Measurements from ENCODE around the gene SPTLC3. TPM values are rescaled to one million over a fixed set of nuclear protein-coding genes. Genes with fewer than 3 reads are reported as not detected.

SPTLC3 gene
- total and polyA plus RNA-seq, 4 experiments from 2014 or later, result 0.06 to 0.89 (median 0.33) TPM

- H3K27me3 ChIP-seq (ENCODE audit: insufficient read depth, low read length), result no peaks in the 10 kb centered on the region
- Mint-ChIP-seq H3K9me3 (peaks cover 0 to 5% (median 0%) of the 10 kb centered on the region in 8 donors), H3K4me1 (no peaks in the 10 kb centered on the region), H3K27ac (no peak overlapping the region), H3K4me3 (no peak overlapping the region), H3K36me3 (no peaks in the 10 kb centered on the region), H3K27me3 (no peaks in the 10 kb centered on the region)
- H3K27ac ChIP-seq (ENCODE audit: low read depth, low read length), result no peak overlapping the region
- H3K4me3 ChIP-seq (ENCODE audit: low read length in 2 of 2), result no peak overlapping the region
- CTCF ChIA-PET (ENCODE audit: partially characterized antibody), result no interaction called here
- DNase-seq, result no peak
- no peaks in the 10 kb centered on the region for H3K9me3 ChIP-seq (ENCODE audit: control insufficient read depth in 1 of 2, low read length in 2 of 2)
- intact Hi-C loops (cut with micrococcal nuclease), result no loop called here
- no peaks in the 10 kb centered on the region for H3K36me3 ChIP-seq (ENCODE audit: insufficient read depth, low read length)
- POLR2A ChIA-PET (ENCODE audit: partially characterized antibody), result no interaction called here
- no peaks in the 10 kb centered on the region for H3K4me1 ChIP-seq (ENCODE audit: insufficient read depth, low read length)
These were observed 25.3 kb downstream of the SPTLC3 start for GRCh38 chr20:13034115-13034514.

GRCh38 chr20:13034936-13035335 is 26.2 kb downstream of the SPTLC3 start:
- H3K4me1 ChIP-seq (ENCODE audit: insufficient read depth, low read length), result no peaks in the 10 kb centered on the region
- no peaks in the 10 kb centered on the region for H3K36me3 ChIP-seq (ENCODE audit: insufficient read depth, low read length)
- H3K27me3 Mint-ChIP-seq, result no peaks in the 10 kb centered on the region
- no peak for DNase-seq
- H3K27me3 ChIP-seq (ENCODE audit: insufficient read depth, low read length), result no peaks in the 10 kb centered on the region
- ChIA-PET CTCF (ENCODE audit: partially characterized antibody) (interaction anchor here (0.6 kb wide), 1 partner anchor 65 kb away, joined by 3 read pairs; no protein-coding TSS in a partner anchor), POLR2A (ENCODE audit: partially characterized antibody) (no interaction called here)
- H3K4me3 Mint-ChIP-seq, result no peak overlapping the region
- no peak overlapping the region for H3K4me3 ChIP-seq (ENCODE audit: low read length in 2 of 2)
- H3K9me3 ChIP-seq (ENCODE audit: control insufficient read depth in 1 of 2, low read length in 2 of 2), result no peaks in the 10 kb centered on the region
- H3K36me3 Mint-ChIP-seq, result no peaks in the 10 kb centered on the region
- H3K27ac ChIP-seq (ENCODE audit: low read depth, low read length), result no peak overlapping the region
- H3K4me1 Mint-ChIP-seq, result no peaks in the 10 kb centered on the region
- peaks cover 0 to 5% (median 0%) of the 10 kb centered on the region in 8 donors for H3K9me3 Mint-ChIP-seq
- intact Hi-C loops (cut with micrococcal nuclease), result no loop called here
- no peak overlapping the region for H3K27ac Mint-ChIP-seq

GRCh38 chr20:13035399-13036152 is 26.8 kb downstream of the SPTLC3 start:
- Histone ChIP-seq H3K4me3 (ENCODE audit: low read length in 2 of 2) (no peak overlapping the region), H3K4me1 (ENCODE audit: insufficient read depth, low read length) (no peaks in the 10 kb centered on the region), H3K27ac (ENCODE audit: low read depth, low read length) (no peak overlapping the region), H3K27me3 (ENCODE audit: insufficient read depth, low read length) (no peaks in the 10 kb centered on the region), H3K36me3 (ENCODE audit: insufficient read depth, low read length) (no peaks in the 10 kb centered on the region), H3K9me3 (ENCODE audit: control insufficient read depth in 1 of 2, low read length in 2 of 2) (no peaks in the 10 kb centered on the region)
- intact Hi-C loops (cut with micrococcal nuclease), result no loop called here
- Mint-ChIP-seq H3K4me3 (no peak overlapping the region), H3K27ac (no peak overlapping the region), H3K27me3 (no peaks in the 10 kb centered on the region), H3K4me1 (no peaks in the 10 kb centered on the region), H3K36me3 (no peaks in the 10 kb centered on the region), H3K9me3 (peaks cover 0 to 5% (median 0%) of the 10 kb centered on the region in 8 donors)
- CTCF ChIA-PET (ENCODE audit: partially characterized antibody), result interaction anchor here (0.6 kb wide), 1 partner anchor 66 kb away, joined by 3 read pairs; no protein-coding TSS in a partner anchor
- POLR2A ChIA-PET (ENCODE audit: partially characterized antibody), result no interaction called here
- DNase-seq, result no peak

GRCh38 chr20:13037727-13038126 is 29.0 kb downstream of the SPTLC3 start:
- intact Hi-C loops (cut with micrococcal nuclease), result no loop called here
- DNase-seq, result no peak
- CTCF ChIA-PET (ENCODE audit: partially characterized antibody), result no interaction called here
- POLR2A ChIA-PET (ENCODE audit: partially characterized antibody), result no interaction called here
- Histone ChIP-seq H3K4me1 (ENCODE audit: insufficient read depth, low read length) (no peaks in the 10 kb centered on the region), H3K9me3 (ENCODE audit: control insufficient read depth in 1 of 2, low read length in 2 of 2) (no peaks in the 10 kb centered on the region), H3K36me3 (ENCODE audit: insufficient read depth, low read length) (no peaks in the 10 kb centered on the region), H3K27ac (ENCODE audit: low read depth, low read length) (no peak overlapping the region), H3K27me3 (ENCODE audit: insufficient read depth, low read length) (no peaks in the 10 kb centered on the region), H3K4me3 (ENCODE audit: low read length in 2 of 2) (no peak overlapping the region)
- Mint-ChIP-seq H3K27ac (no peak overlapping the region), H3K4me1 (no peaks in the 10 kb centered on the region), H3K27me3 (no peaks in the 10 kb centered on the region), H3K36me3 (no peaks in the 10 kb centered on the region), H3K9me3 (peaks cover 0 to 5% (median 0%) of the 10 kb centered on the region in 8 donors), H3K4me3 (no peak overlapping the region)

- Histone ChIP-seq H3K4me1 (ENCODE audit: insufficient read depth, low read length) (no peaks in the 10 kb centered on the region), H3K36me3 (ENCODE audit: insufficient read depth, low read length) (no peaks in the 10 kb centered on the region), H3K27ac (ENCODE audit: low read depth, low read length) (no peak overlapping the region), H3K9me3 (ENCODE audit: control insufficient read depth in 1 of 2, low read length in 2 of 2) (no peaks in the 10 kb centered on the region), H3K27me3 (ENCODE audit: insufficient read depth, low read length) (no peaks in the 10 kb centered on the region), H3K4me3 (ENCODE audit: low read length in 2 of 2) (no peak overlapping the region)
- ChIA-PET CTCF (ENCODE audit: partially characterized antibody) (no interaction called here), POLR2A (ENCODE audit: partially characterized antibody) (no interaction called here)
- no peaks in the 10 kb centered on the region for H3K36me3 Mint-ChIP-seq
- peaks cover 0 to 5% (median 2%) of the 10 kb centered on the region in 8 donors for H3K9me3 Mint-ChIP-seq
- H3K4me1 Mint-ChIP-seq, result no peaks in the 10 kb centered on the region
- H3K27ac Mint-ChIP-seq, result no peak overlapping the region
- no peak overlapping the region for H3K4me3 Mint-ChIP-seq
- H3K27me3 Mint-ChIP-seq, result peaks cover 0 to 8% of the 10 kb centered on the region in 2 donors
- no peak for DNase-seq
- intact Hi-C loops (cut with micrococcal nuclease), result no loop called here
These were observed 33.0 kb downstream of the SPTLC3 start for GRCh38 chr20:13041574-13042457.

- H3K27ac Mint-ChIP-seq, result no peak overlapping the region
- H3K4me3 Mint-ChIP-seq, result no peak overlapping the region
- POLR2A ChIA-PET (ENCODE audit: partially characterized antibody), result no interaction called here
- Histone ChIP-seq H3K9me3 (ENCODE audit: control insufficient read depth in 1 of 2, low read length in 2 of 2) (no peaks in the 10 kb centered on the region), H3K4me1 (ENCODE audit: insufficient read depth, low read length) (no peaks in the 10 kb centered on the region), H3K36me3 (ENCODE audit: insufficient read depth, low read length) (no peaks in the 10 kb centered on the region), H3K27ac (ENCODE audit: low read depth, low read length) (no peak overlapping the region), H3K27me3 (ENCODE audit: insufficient read depth, low read length) (no peaks in the 10 kb centered on the region), H3K4me3 (ENCODE audit: low read length in 2 of 2) (no peak overlapping the region)
- intact Hi-C loops (cut with micrococcal nuclease), result no loop called here
- peaks cover 0 to 5% (median under 1%) of the 10 kb centered on the region in 8 donors for H3K9me3 Mint-ChIP-seq
- CTCF ChIA-PET (ENCODE audit: partially characterized antibody), result no interaction called here
- H3K36me3 Mint-ChIP-seq, result no peaks in the 10 kb centered on the region
- DNase-seq, result no peak
- peaks cover 0 to 8% of the 10 kb centered on the region in 2 donors for H3K27me3 Mint-ChIP-seq
- H3K4me1 Mint-ChIP-seq, result no peaks in the 10 kb centered on the region
These were observed 33.7 kb downstream of the SPTLC3 start for GRCh38 chr20:13042458-13042794.

GRCh38 chr20:13046409-13046808 is 37.6 kb downstream of the SPTLC3 start:
- ChIA-PET POLR2A (ENCODE audit: partially characterized antibody) (no interaction called here), CTCF (ENCODE audit: partially characterized antibody) (no interaction called here)
- H3K27ac ChIP-seq (ENCODE audit: low read depth, low read length), result no peak overlapping the region
- no peaks in the 10 kb centered on the region for H3K4me1 ChIP-seq (ENCODE audit: insufficient read depth, low read length)
- Mint-ChIP-seq H3K4me3 (no peak overlapping the region), H3K9me3 (peaks cover 0 to 4% (median 2%) of the 10 kb centered on the region in 8 donors), H3K27me3 (peaks cover 0 to 9% of the 10 kb centered on the region in 2 donors), H3K4me1 (no peaks in the 10 kb centered on the region), H3K36me3 (peaks cover 0 to 6% of the 10 kb centered on the region in 2 donors), H3K27ac (no peak overlapping the region)
- no peaks in the 10 kb centered on the region for H3K27me3 ChIP-seq (ENCODE audit: insufficient read depth, low read length)
- H3K9me3 ChIP-seq (ENCODE audit: control insufficient read depth in 1 of 2, low read length in 2 of 2), result no peaks in the 10 kb centered on the region
- no peaks in the 10 kb centered on the region for H3K36me3 ChIP-seq (ENCODE audit: insufficient read depth, low read length)
- no peak for DNase-seq
- H3K4me3 ChIP-seq (ENCODE audit: low read length in 2 of 2), result no peak overlapping the region
- intact Hi-C loops (cut with micrococcal nuclease), result no loop called here

Data from CD4-positive, alpha-beta memory T cell (primary cell).